NCI-H2171 treated with DMSO at 0.1 percent for 48 hours (cell line): Measurements from ENCODE around the gene ABCC9.

Experiments
- DNase-seq: peaks from one replicate; lab custom pipeline; 2025; lab: John Stamatoyannopoulos, UW

Gene ABCC9

GRCh38 chr12:21940549-21941505 is at the start of gene ABCC9:
Gene ABCC9 (minus strand): TSS chr12:21941426. CDS start chr12:21936674, 4,752 bp downstream.
- DNase-seq, result peak; percentile 72

GRCh38 chr12:21989819-21990412 is 48.7 kb upstream of the ABCC9 start:
- peak; percentile 30 for DNase-seq

- no peak for DNase-seq
Observed at GRCh38 chr12:21988619-21989018, 47.4 kb upstream of the ABCC9 start.

GRCh38 chr12:21987755-21988154 is 46.5 kb upstream of the ABCC9 start:
- no peak for DNase-seq

GRCh38 chr12:21985155-21985554 is 43.9 kb upstream of the ABCC9 start:
- no peak for DNase-seq

- DNase-seq, result no peak
Observed at GRCh38 chr12:21984375-21984774, 43.1 kb upstream of the ABCC9 start.

- DNase-seq, result no peak
Observed at GRCh38 chr12:21983095-21983494, 41.9 kb upstream of the ABCC9 start.

GRCh38 chr12:21980544-21980943 is 39.3 kb upstream of the ABCC9 start:
- DNase-seq, result no peak

- no peak for DNase-seq
Observed at GRCh38 chr12:21975293-21975692, 34.1 kb upstream of the ABCC9 start.

GRCh38 chr12:21973221-21973620 is 32.0 kb upstream of the ABCC9 start:
- no peak for DNase-seq

GRCh38 chr12:21972055-21972454 is 30.8 kb upstream of the ABCC9 start:
- DNase-seq, result no peak

GRCh38 chr12:21971344-21971743 is 30.1 kb upstream of the ABCC9 start:
- DNase-seq, result no peak

GRCh38 chr12:21962821-21963220 is 21.6 kb upstream of the ABCC9 start:
- no peak for DNase-seq

- no peak for DNase-seq
Observed at GRCh38 chr12:21962236-21962635, 21.0 kb upstream of the ABCC9 start.

- DNase-seq, result no peak
Observed at GRCh38 chr12:21950649-21951048, 9.4 kb upstream of the ABCC9 start.

GRCh38 chr12:21949036-21949435 is 7.8 kb upstream of the ABCC9 start:
- DNase-seq, result no peak

- DNase-seq, result no peak
Observed at GRCh38 chr12:21946983-21947382, 5.8 kb upstream of the ABCC9 start.

- no peak for DNase-seq
Observed at GRCh38 chr12:21945002-21945401, 3.8 kb upstream of the ABCC9 start.

GRCh38 chr12:21942377-21942703 is 1.1 kb upstream of the ABCC9 start:
- no peak for DNase-seq

GRCh38 chr12:21941506-21942376 is 515 bp upstream of the ABCC9 start:
- DNase-seq, result peak; percentile 48

GRCh38 chr12:21939435-21939834 is 1.8 kb downstream of the ABCC9 start:
- DNase-seq, result peak; percentile 95

- DNase-seq, result no peak
Observed at GRCh38 chr12:21938879-21939278, 2.3 kb downstream of the ABCC9 start.

GRCh38 chr12:21934173-21934572 is 7.1 kb downstream of the ABCC9 start:
- no peak for DNase-seq
